ENCODE results near the gene IVNS1ABP.
"Not testable (repeated sequence)": the region's sequence is repeated elsewhere in the genome, so short reads cannot be mapped to it uniquely, and the experiment has no call there.

IVNS1ABP gene

GRCh38 chr1:185257116-185257949, 59.7 kb downstream of the IVNS1ABP start:
- H3K4me1 ChIP-seq (ENCODE audit: control insufficient read depth, insufficient read depth, low read length, unreplicated experiment), result peaks cover 20% of the 10 kb centered on the region
- not testable (repeated sequence) for H3K4me3 ChIP-seq (ENCODE audit: low read depth, low read length); H3K27me3 ChIP-seq (ENCODE audit: insufficient read depth, low read length); H3K36me3 ChIP-seq (ENCODE audit: insufficient read depth, low read length); H2AFZ ChIP-seq (ENCODE audit: low read length, unreplicated experiment); H3K27ac ChIP-seq (ENCODE audit: low read depth, low read length); H3K79me2 ChIP-seq (ENCODE audit: control insufficient read depth, insufficient read depth, low read length, unreplicated experiment)

GRCh38 chr1:185255595-185255994, 61.4 kb downstream of the IVNS1ABP start:
- H3K36me3 ChIP-seq (ENCODE audit: insufficient read depth, low read length); H3K27ac ChIP-seq (ENCODE audit: low read depth, low read length); H3K4me3 ChIP-seq (ENCODE audit: low read depth, low read length); H3K79me2 ChIP-seq (ENCODE audit: control insufficient read depth, insufficient read depth, low read length, unreplicated experiment); H3K27me3 ChIP-seq (ENCODE audit: insufficient read depth, low read length); H2AFZ ChIP-seq (ENCODE audit: low read length, unreplicated experiment): not testable (repeated sequence)
- H3K4me1 ChIP-seq (ENCODE audit: control insufficient read depth, insufficient read depth, low read length, unreplicated experiment), result peaks cover 17% of the 10 kb centered on the region

GRCh38 chr1:185252404-185252803, 64.6 kb downstream of the IVNS1ABP start:
- not testable (repeated sequence) for H3K4me1 ChIP-seq (ENCODE audit: control insufficient read depth, insufficient read depth, low read length, unreplicated experiment)

GRCh38 chr1:185251928-185252327, 65.1 kb downstream of the IVNS1ABP start:
- H3K79me2 ChIP-seq (ENCODE audit: control insufficient read depth, insufficient read depth, low read length, unreplicated experiment); H3K27me3 ChIP-seq (ENCODE audit: insufficient read depth, low read length): not testable (repeated sequence)

More at GRCh38 chr1:185252404-185252803, 64.6 kb downstream of the IVNS1ABP start:
- H2AFZ ChIP-seq (ENCODE audit: low read length, unreplicated experiment); H3K4me3 ChIP-seq (ENCODE audit: low read depth, low read length); H3K79me2 ChIP-seq (ENCODE audit: control insufficient read depth, insufficient read depth, low read length, unreplicated experiment); H3K36me3 ChIP-seq (ENCODE audit: insufficient read depth, low read length); H3K27me3 ChIP-seq (ENCODE audit: insufficient read depth, low read length); H3K27ac ChIP-seq (ENCODE audit: low read depth, low read length): not testable (repeated sequence)

GRCh38 chr1:185250063-185250462, 67.0 kb downstream of the IVNS1ABP start:
- Histone ChIP-seq H3K27me3 (ENCODE audit: insufficient read depth, low read length) (no peaks in the 10 kb centered on the region), H3K36me3 (ENCODE audit: insufficient read depth, low read length) (no peaks in the 10 kb centered on the region), H3K27ac (ENCODE audit: low read depth, low read length) (no peak overlapping the region), H3K4me1 (ENCODE audit: control insufficient read depth, insufficient read depth, low read length, unreplicated experiment) (no peaks in the 10 kb centered on the region), H3K4me3 (ENCODE audit: low read depth, low read length) (no peak overlapping the region), H3K79me2 (ENCODE audit: control insufficient read depth, insufficient read depth, low read length, unreplicated experiment) (no peaks in the 10 kb centered on the region), H2AFZ (ENCODE audit: low read length, unreplicated experiment) (no peak overlapping the region)

More at GRCh38 chr1:185251928-185252327, 65.1 kb downstream of the IVNS1ABP start:
- not testable (repeated sequence) for H3K27ac ChIP-seq (ENCODE audit: low read depth, low read length); H3K36me3 ChIP-seq (ENCODE audit: insufficient read depth, low read length); H2AFZ ChIP-seq (ENCODE audit: low read length, unreplicated experiment); H3K4me1 ChIP-seq (ENCODE audit: control insufficient read depth, insufficient read depth, low read length, unreplicated experiment); H3K4me3 ChIP-seq (ENCODE audit: low read depth, low read length)

GRCh38 chr1:185249563-185249962, 67.5 kb downstream of the IVNS1ABP start:
- no peak overlapping the region for H3K27ac ChIP-seq (ENCODE audit: low read depth, low read length)
- H3K4me1 ChIP-seq (ENCODE audit: control insufficient read depth, insufficient read depth, low read length, unreplicated experiment), result no peaks in the 10 kb centered on the region
- H3K4me3 ChIP-seq (ENCODE audit: low read depth, low read length), result no peak overlapping the region
- no peaks in the 10 kb centered on the region for H3K79me2 ChIP-seq (ENCODE audit: control insufficient read depth, insufficient read depth, low read length, unreplicated experiment)
- H3K36me3 ChIP-seq (ENCODE audit: insufficient read depth, low read length), result no peaks in the 10 kb centered on the region
- no peak overlapping the region for H2AFZ ChIP-seq (ENCODE audit: low read length, unreplicated experiment)
- no peaks in the 10 kb centered on the region for H3K27me3 ChIP-seq (ENCODE audit: insufficient read depth, low read length)

Data from ACC112 (cell line).